ENCODE results near the gene GDAP1L1.

GRCh38 chr20:44200983-44201382 lies 46.1 kb upstream of the GDAP1L1 start:
- TF ChIP-seq EZH2 (IDR thresholded peaks at IDR 0.05; ENCODE audit: low read length, missing control alignments) (no peak), CTCF (conservative IDR thresholded peaks at IDR 0.05 in 1 of 2, IDR thresholded peaks at IDR 0.05 in 1 of 2; ENCODE audit: low read depth in 1 of 2, low read length in 2 of 2) (no peak)
